ENCODE results near the gene TMEM129. TPM values are rescaled to one million over a fixed set of nuclear protein-coding genes. Genes with fewer than 3 reads are reported as not detected.

TMEM129 gene
- total RNA-seq, 4 donors from 2014 or later = 28.9 to 106 (median 67.1) TPM

GRCh38 chr4:1740021-1740545 lies 19.0 kb upstream of the TMEM129 start:
- TF ChIP-seq POLR2A (IDR thresholded peaks at IDR 0.05) = no peak
- TF ChIP-seq, protein P1, sequence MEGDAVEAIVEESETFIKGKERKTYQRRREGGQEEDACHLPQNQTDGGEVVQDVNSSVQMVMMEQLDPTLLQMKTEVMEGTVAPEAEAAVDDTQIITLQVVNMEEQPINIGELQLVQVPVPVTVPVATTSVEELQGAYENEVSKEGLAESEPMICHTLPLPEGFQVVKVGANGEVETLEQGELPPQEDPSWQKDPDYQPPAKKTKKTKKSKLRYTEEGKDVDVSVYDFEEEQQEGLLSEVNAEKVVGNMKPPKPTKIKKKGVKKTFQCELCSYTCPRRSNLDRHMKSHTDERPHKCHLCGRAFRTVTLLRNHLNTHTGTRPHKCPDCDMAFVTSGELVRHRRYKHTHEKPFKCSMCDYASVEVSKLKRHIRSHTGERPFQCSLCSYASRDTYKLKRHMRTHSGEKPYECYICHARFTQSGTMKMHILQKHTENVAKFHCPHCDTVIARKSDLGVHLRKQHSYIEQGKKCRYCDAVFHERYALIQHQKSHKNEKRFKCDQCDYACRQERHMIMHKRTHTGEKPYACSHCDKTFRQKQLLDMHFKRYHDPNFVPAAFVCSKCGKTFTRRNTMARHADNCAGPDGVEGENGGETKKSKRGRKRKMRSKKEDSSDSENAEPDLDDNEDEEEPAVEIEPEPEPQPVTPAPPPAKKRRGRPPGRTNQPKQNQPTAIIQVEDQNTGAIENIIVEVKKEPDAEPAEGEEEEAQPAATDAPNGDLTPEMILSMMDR (IDR thresholded peaks at IDR 0.05) = no peak

DNA sequence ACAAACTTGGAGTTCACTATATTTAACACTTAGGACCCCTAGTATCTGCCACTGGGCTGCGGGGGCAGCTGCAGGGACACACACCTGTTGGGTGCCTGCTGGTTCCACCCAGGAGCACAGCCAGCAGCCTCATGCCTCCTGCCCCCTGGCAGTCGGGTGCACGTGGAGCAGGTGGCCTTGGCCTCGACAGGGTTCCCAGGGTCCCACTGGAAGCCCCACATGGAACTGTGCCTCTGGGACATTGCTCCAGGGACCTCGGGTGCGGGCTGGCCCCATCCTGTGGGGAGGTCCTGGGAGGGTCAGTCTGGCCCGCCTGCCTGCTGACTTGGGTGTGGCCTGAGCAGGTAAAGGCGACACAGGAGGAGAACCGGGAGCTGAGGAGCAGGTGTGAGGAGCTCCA lies 18.2 kb upstream of the TMEM129 start:
- no peak overlapping the region for H3K4me3 ChIP-seq
- DNase-seq = no peak
- H3K4me1 ChIP-seq = no peaks in the 10 kb centered on the region
- H3K27me3 ChIP-seq = no peaks in the 10 kb centered on the region
- H3K36me3 ChIP-seq = peaks cover 0 to 55% (median 0%) of the 10 kb centered on the region in 3 donors
- H3K27ac ChIP-seq = no peak overlapping the region
- H3K9me3 ChIP-seq = peaks cover 0 to 18% (median 7%) of the 10 kb centered on the region in 4 donors
- TF ChIP-seq POLR2A (IDR thresholded peaks at IDR 0.05) = no peak
- TF ChIP-seq, protein P1 (IDR thresholded peaks at IDR 0.05) = no peak

More at GRCh38 chr4:1740021-1740545, 19.0 kb upstream of the TMEM129 start:
- no peak overlapping the region for H3K27ac ChIP-seq
- H3K4me3 ChIP-seq = no peak overlapping the region
- H3K4me1 ChIP-seq = no peaks in the 10 kb centered on the region
- peaks cover 0 to 56% (median 0%) of the 10 kb centered on the region in 3 donors for H3K36me3 ChIP-seq
- peaks cover 0 to 18% (median 7%) of the 10 kb centered on the region in 4 donors for H3K9me3 ChIP-seq
- no peak for DNase-seq
- H3K27me3 ChIP-seq = no peaks in the 10 kb centered on the region

DNA sequence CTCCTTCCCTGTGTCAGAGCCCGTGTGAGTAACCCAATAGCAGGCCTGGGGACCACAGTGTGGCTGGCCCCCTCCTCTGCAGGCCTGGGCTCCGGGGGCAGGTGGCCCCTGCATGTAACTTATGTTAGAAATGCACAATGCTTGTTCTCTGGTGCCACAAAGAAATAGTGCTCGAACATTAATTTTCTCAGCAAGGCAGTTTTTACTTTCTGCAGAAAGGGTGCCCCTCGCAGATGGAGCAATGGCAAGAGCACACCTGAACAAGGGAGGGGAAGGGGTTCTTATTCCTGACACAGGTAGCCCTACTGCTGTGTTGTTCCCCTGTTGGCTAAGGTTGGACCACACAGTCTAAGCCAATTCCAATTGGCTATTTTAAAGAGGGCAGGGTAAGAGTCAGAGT lies 17.3 kb upstream of the TMEM129 start:
- DNase-seq = no peak
- Histone ChIP-seq H3K9me3 (peaks cover 0 to 18% (median 7%) of the 10 kb centered on the region in 4 donors), H3K27me3 (no peaks in the 10 kb centered on the region), H3K4me3 (no peak overlapping the region), H3K4me1 (no peaks in the 10 kb centered on the region), H3K36me3 (peaks cover 0 to 54% (median 0%) of the 10 kb centered on the region in 3 donors), H3K27ac (no peak overlapping the region)
- TF ChIP-seq POLR2A (IDR thresholded peaks at IDR 0.05) = no peak
- TF ChIP-seq, protein P1 (IDR thresholded peaks at IDR 0.05) = no peak

DNA sequence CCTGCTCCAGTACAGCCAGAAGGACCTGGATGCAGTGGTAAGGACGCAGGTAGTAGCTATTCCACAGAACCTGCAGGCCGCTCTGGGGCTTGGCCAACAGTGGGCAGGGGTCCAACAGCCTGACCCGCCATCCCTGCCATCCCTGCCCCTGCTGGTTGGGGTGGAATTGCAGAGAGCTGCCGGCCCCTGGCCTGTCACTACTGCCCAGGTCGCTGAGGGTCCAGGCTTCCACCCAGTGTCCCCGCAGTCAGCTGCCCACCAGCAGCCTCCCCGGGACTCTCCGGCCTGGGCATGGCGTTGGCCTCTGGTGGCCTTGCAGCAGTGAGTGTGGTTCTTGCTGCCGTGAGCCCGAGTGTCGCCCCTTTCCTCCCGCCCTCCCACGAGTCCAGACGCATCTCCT lies 16.5 kb upstream of the TMEM129 start:
- H3K4me1 ChIP-seq = no peaks in the 10 kb centered on the region
- H3K4me3 ChIP-seq = no peak overlapping the region
- H3K9me3 ChIP-seq = peaks cover 0 to 18% (median 7%) of the 10 kb centered on the region in 4 donors
- DNase-seq = no peak
- no peak overlapping the region for H3K27ac ChIP-seq
- peaks cover 0 to 59% (median 0%) of the 10 kb centered on the region in 3 donors for H3K36me3 ChIP-seq
- TF ChIP-seq POLR2A (IDR thresholded peaks at IDR 0.05) = no peak
- TF ChIP-seq, protein P1 (IDR thresholded peaks at IDR 0.05) = no peak
- H3K27me3 ChIP-seq = no peaks in the 10 kb centered on the region

- no peaks in the 10 kb centered on the region for H3K27me3 ChIP-seq
- peaks cover 0 to 18% (median 7%) of the 10 kb centered on the region in 4 donors for H3K9me3 ChIP-seq
- TF ChIP-seq, protein P1 (IDR thresholded peaks at IDR 0.05) = no peak
- no peak for TF ChIP-seq POLR2A (IDR thresholded peaks at IDR 0.05)
- no peaks in the 10 kb centered on the region for H3K4me1 ChIP-seq
- H3K27ac ChIP-seq = no peak overlapping the region
- peaks cover 0 to 63% (median 0%) of the 10 kb centered on the region in 3 donors for H3K36me3 ChIP-seq
- no peak for DNase-seq
- H3K4me3 ChIP-seq = no peak overlapping the region
Observed at GRCh38 chr4:1736812-1737211, 15.7 kb upstream of the TMEM129 start.
